Right lung (tissue), 5 donors: ENCODE data around the gene RANBP3. TPM values are rescaled to one million over a fixed set of nuclear protein-coding genes. Genes with fewer than 3 reads are reported as not detected.

Experiments used
- DNase-seq, 2 donors: peaks; one replicate each; pipeline ENCODE4 v3.0.0-alpha.2; 2013
- polyA plus RNA-seq, 5 donors: library from polyadenylated mRNA; unstranded; fragments of 120-200 nt; gene quantifications; one replicate each; pipeline versions ENCODE4 v1.2.1 to v1.2.3, GENCODE V29; 2013; ENCODE audit warnings: inconsistent platforms in 1 of 5, low replicate concordance in 1 of 5; ENCODE audit not compliant: insufficient read length in 5 of 5, insufficient read depth in 1 of 5

RANBP3 gene
- polyA plus RNA-seq, 5 donors, result 69.8 to 83.0 (median 72.9) TPM

DNA sequence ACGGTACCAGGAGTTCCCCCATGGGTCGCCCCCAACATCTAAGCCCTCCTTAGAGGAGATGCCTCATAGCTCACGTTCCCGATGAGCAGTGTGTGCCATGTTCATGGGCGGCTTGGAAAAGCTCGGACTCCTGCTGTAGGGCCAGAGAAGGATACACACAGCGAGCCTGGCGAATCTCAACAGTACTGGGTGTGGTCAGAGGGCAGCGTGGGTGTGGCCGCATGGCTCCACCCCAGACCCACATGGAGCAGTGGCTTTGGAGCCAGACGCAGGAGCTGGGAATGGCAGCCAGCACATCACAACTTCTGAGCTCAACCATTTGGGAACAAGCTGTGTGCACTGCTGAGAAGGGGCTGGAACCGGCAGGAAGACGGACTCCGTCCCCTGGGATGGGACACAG, 48.3 kb downstream of the RANBP3 start:
- no peak for DNase-seq

- DNase-seq, result no peak
These were observed 48.8 kb downstream of the RANBP3 start for GRCh38 chr19:5929179-5929578.

DNA sequence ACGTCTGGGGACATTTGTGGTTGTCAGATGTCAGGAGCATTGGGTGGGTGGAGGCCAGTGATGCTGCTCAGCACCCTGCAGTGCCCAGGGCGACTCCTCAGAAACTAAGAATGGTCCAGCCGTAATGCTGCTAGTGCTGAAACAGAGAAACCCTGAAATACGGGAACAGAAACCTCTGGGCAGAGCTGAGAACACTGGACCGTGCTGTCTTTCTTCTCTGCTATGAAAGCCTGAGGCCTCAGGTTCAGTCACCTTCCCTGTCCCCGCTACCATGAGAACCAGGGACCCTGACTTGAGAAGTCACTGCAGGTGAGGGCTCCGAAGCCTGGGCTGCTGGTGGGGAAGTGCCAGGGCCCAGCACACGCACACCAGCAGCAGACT, 50.5 kb downstream of the RANBP3 start:
- no peak for DNase-seq

GRCh38 chr19:5926641-5927440, 51.1 kb downstream of the RANBP3 start:
- DNase-seq, result no peak

GRCh38 chr19:5925830-5926427, 52.0 kb downstream of the RANBP3 start:
- no peak for DNase-seq

DNA sequence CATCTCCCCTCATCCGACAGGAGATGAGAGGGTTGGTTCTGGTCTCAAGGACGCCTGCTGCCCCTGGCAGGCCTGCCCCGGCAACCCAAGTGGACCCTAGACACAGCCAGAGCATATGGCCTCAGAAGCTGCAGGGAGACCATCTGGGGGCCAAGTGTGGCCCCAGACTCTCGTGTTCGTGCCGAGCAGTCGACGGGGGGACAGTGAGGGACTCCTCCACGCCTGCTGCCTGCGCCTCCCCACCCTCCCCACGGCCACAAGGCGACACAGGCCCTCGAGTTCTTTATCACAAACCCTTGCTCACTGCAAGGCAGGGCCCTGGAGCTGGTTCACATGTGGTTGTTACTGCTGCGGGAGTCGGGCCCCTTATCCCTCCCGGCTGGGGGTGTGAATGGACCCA, 54.6 kb downstream of the RANBP3 start:
- no peak for DNase-seq

GRCh38 chr19:5922161-5922545, 55.8 kb downstream of the RANBP3 start:
- DNase-seq, result no peak

DNA sequence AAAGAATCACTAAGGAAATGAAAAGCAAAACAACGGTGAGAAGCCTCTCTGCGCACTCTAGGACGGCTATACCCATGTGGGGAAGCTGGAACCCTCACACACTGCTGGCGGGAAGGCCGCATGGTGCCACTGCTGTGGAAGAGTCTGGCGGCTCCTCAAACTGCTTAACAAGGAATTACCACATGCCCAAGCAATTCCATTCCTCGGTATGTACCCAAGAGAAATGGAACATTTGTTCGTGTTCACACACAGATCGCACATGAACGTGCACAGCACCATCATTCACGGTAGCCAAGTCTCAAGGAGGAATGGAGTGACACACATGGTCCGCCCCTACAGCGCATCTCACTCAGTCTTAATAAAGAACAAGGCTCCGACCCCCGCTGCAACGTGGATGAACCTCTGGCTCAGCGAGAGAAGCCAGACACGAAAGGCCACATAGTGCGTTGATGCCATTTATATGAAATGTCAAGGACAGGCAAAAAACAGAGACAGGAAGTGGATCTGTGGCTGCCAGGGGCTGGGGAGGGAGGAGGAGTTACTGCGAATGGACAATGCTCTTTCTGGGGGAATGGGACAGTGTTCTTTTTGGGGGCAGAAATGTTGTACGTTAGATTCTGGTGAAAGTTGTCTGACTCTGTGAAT, 56.3 kb downstream of the RANBP3 start:
- DNase-seq, result no peak

- DNase-seq, result no peak
These were observed 59.4 kb downstream of the RANBP3 start for GRCh38 chr19:5918463-5919079.

- no peak for DNase-seq
These were observed 60.4 kb downstream of the RANBP3 start for GRCh38 chr19:5917431-5918107.

DNA sequence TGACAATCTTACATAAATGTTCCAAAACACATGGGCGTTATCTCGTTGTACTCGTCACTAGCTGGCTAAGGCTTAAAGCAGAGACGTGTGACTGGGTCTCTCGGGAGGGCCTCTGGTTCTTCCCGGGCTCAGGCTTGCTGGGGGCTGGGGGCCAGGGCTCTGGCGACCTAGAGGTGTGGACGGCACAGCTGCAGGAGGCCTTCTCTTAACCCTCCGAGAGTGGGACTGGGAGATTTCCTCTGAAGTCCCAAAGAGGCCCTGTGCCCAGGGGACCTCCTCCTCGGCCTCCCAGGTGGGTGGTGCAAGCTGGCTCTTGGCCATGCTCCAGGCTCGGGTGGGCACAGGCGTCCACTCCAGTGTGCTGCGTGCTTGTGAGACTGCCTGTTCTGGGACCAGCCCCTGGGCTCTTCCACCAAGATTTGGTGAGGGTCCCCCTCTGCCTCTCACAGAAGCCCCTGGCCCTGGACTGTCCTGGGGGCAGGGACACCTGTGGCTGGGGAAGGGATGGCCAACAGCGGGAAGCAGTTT, 61.7 kb downstream of the RANBP3 start:
- DNase-seq, result no peak

- DNase-seq, result no peak
These were observed 62.2 kb downstream of the RANBP3 start for GRCh38 chr19:5915782-5916165.

- DNase-seq, result peak in 1 of 2 donors; percentile 51
These were observed 62.8 kb downstream of the RANBP3 start for GRCh38 chr19:5914946-5915781.

DNA sequence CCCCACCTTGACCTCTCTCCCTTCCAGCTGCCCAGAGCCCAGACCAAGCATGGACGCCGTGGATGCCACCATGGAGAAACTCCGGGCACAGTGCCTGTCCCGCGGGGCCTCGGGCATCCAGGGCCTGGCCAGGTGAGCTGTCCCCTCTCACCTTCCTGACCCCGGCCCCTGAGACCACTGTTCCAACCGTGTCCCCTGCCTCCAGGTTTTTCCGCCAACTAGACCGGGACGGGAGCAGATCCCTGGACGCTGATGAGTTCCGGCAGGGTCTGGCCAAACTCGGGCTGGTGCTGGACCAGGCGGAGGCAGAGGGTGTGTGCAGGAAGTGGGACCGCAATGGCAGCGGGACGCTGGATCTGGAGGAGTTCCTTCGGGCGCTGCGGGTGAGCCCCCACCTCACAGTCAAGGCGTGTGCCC, 63.6 kb downstream of the RANBP3 start:
- no peak for DNase-seq

GRCh38 chr19:5913739-5914357, 64.1 kb downstream of the RANBP3 start, which contains the start of gene CAPS:
TSS of gene CAPS (plus strand) at chr19:5914254. CDS start at chr19:5914407, 153 bp downstream.
- DNase-seq, result no peak

GRCh38 chr19:5911366-5911765, 66.6 kb downstream of the RANBP3 start:
- DNase-seq, result no peak

- DNase-seq, result no peak
These were observed 67.4 kb downstream of the RANBP3 start for GRCh38 chr19:5910638-5910907.

GRCh38 chr19:5908773-5909442, 69.0 kb downstream of the RANBP3 start:
- no peak for DNase-seq

GRCh38 chr19:5907241-5907640, 70.7 kb downstream of the RANBP3 start:
- DNase-seq, result no peak
